Liver (tissue), 9 donors: ENCODE data around the gene MOV10. TPM values are rescaled to one million over a fixed set of nuclear protein-coding genes. Genes with fewer than 3 reads are reported as not detected.
"Not testable (repeated sequence)": the region's sequence is repeated elsewhere in the genome, so short reads cannot be mapped to it uniquely, and the experiment has no call there.

Source experiments
- DNase-seq: peaks from one replicate; pipeline ENCODE4 v3.0.0-alpha.2; 2017; ENCODE audit warnings: low spot score
- H3K27ac ChIP-seq, 2 donors: one replicate each; pipeline ENCODE4 v1.7.0; 2013; ENCODE audit warnings: inconsistent platforms in 2 of 2, low read length in 2 of 2, control low read depth in 1 of 2, low read depth in 1 of 2, mild to moderate bottlenecking in 1 of 2
- H3K27me3 ChIP-seq, 4 donors: one replicate each; pipeline versions ENCODE4 v1.6.1 to v1.7.0; 2013; ENCODE audit warnings: low read length in 3 of 4, inconsistent platforms in 1 of 4, mild to moderate bottlenecking in 1 of 4, moderate library complexity in 1 of 4; ENCODE audit not compliant: control insufficient read depth in 4 of 4, insufficient read depth in 4 of 4
- H3K36me3 ChIP-seq, 4 donors: one replicate each; pipeline versions ENCODE4 v1.6.1 to v1.7.0; 2013; ENCODE audit warnings: low read length in 3 of 4, mild to moderate bottlenecking in 3 of 4, low read depth in 1 of 4, moderate library complexity in 1 of 4; ENCODE audit not compliant: control insufficient read depth in 4 of 4, insufficient read depth in 3 of 4
- H3K4me1 ChIP-seq, 4 donors: one replicate each; pipeline versions ENCODE4 v1.6.1 to v1.7.0; 2013; ENCODE audit warnings: low read length in 3 of 4, mild to moderate bottlenecking in 3 of 4, moderate library complexity in 1 of 4; ENCODE audit not compliant: control insufficient read depth in 4 of 4, insufficient read depth in 4 of 4
- H3K4me3 ChIP-seq, 3 donors: one replicate each; pipeline versions ENCODE4 v1.6.1 to v1.7.0; 2013; ENCODE audit warnings: low read length in 3 of 3, control low read depth in 1 of 3, low read depth in 1 of 3, mild to moderate bottlenecking in 1 of 3
- H3K9ac ChIP-seq, 2 donors: one replicate each; pipeline ENCODE4 v1.7.0; 2013; ENCODE audit warnings: low read length in 2 of 2, mild to moderate bottlenecking in 2 of 2, moderate library complexity in 2 of 2, control low read depth in 1 of 2, low read depth in 1 of 2
- H3K9me3 ChIP-seq, 4 donors: one replicate each; pipeline versions ENCODE4 v1.6.1 to v1.7.0; 2013; ENCODE audit warnings: low read length in 3 of 4; ENCODE audit not compliant: control insufficient read depth in 4 of 4
- EGR1 ChIP-seq, 2 donors: IDR thresholded peaks; 2 replicates each; pipeline ENCODE4 v1.6.1; 2016 to 2018; ENCODE audit warnings: antibody characterized with exemption in 2 of 2, low read depth in 2 of 2
- FOXA1 ChIP-seq: IDR thresholded peaks from 2 replicates; pipeline ENCODE4 v1.6.1; 2016; ENCODE audit warnings: antibody characterized with exemption
- FOXA2 ChIP-seq: IDR thresholded peaks from 2 replicates; pipeline ENCODE4 v1.6.1; 2016; ENCODE audit warnings: antibody characterized with exemption
- GABPA ChIP-seq, 2 donors: IDR thresholded peaks in 1 of 2; conservative IDR thresholded peaks in 1 of 2; 2 replicates each; pipeline ENCODE4 v1.6.1; 2016; ENCODE audit warnings: antibody characterized with exemption in 2 of 2, mild to moderate bottlenecking in 1 of 2, moderate library complexity in 1 of 2
- HNF4A ChIP-seq, 2 donors: conservative IDR thresholded peaks; 2 replicates each; pipeline ENCODE4 v1.6.1; 2016; ENCODE audit warnings: antibody characterized with exemption in 2 of 2, mild to moderate bottlenecking in 2 of 2
- HNF4G ChIP-seq: IDR thresholded peaks from 2 replicates; pipeline ENCODE4 v1.6.1; 2016; ENCODE audit warnings: antibody characterized with exemption
- JUND ChIP-seq, 2 donors: IDR thresholded peaks; 2 replicates each; pipeline ENCODE4 v1.6.1; 2016; ENCODE audit warnings: antibody characterized with exemption in 2 of 2
- NR2F2 ChIP-seq: IDR thresholded peaks from 2 replicates; pipeline ENCODE4 v1.6.1; 2016; ENCODE audit warnings: antibody characterized with exemption
- RAD21 ChIP-seq, 2 donors: IDR thresholded peaks; 2 replicates each; pipeline ENCODE4 v1.6.1; 2016; ENCODE audit warnings: antibody characterized with exemption in 2 of 2, mild to moderate bottlenecking in 2 of 2
- RXRA ChIP-seq, 2 donors: IDR thresholded peaks; 2 replicates each; pipeline ENCODE4 v1.6.1; 2017 to 2018; ENCODE audit warnings: antibody characterized with exemption in 2 of 2, mild to moderate bottlenecking in 1 of 2
- SP1 ChIP-seq: IDR thresholded peaks from 2 replicates; pipeline ENCODE4 v1.6.1; 2018; ENCODE audit warnings: antibody characterized with exemption, mild to moderate bottlenecking
- TAF1 ChIP-seq: conservative IDR thresholded peaks from 2 replicates; pipeline ENCODE4 v1.6.1; 2016; ENCODE audit warnings: antibody characterized with exemption, mild to moderate bottlenecking
- YY1 ChIP-seq: IDR thresholded peaks from 2 replicates; pipeline ENCODE4 v1.6.1; 2016; ENCODE audit warnings: antibody characterized with exemption, mild to moderate bottlenecking
- WGBS: extraction: QIAGEN DNeasy Blood & Tissue Kit; methylation state at CpG from one replicate; pipeline ENCODE4 v1.1.7; 2013; 5-methylcytosine and 5-hydroxymethylcytosine counted together
- polyA plus RNA-seq, 2 donors: library from polyadenylated mRNA; stranded (reverse) in 1 of 2; unstranded in 1 of 2; fragments of 200-250 nt in 1 of 2; fragments of >200 nt in 1 of 2; fragmentation: Nextera tagmentation in 1 of 2; extraction: Ambion mirVana in 1 of 2; gene quantifications; one replicate each; pipeline versions ENCODE4 v1.2.1 to v1.2.3, GENCODE V29; 2013 to 2015
- total RNA-seq, 2 donors: library from RNA; depleted of rRNA; stranded (reverse); fragments of >200 nt; gene quantifications; one replicate each; pipeline ENCODE4 v1.2.3, GENCODE V29; 2014
- TF ChIP-seq, protein P1 (sequence below): IDR thresholded peaks from 2 replicates; pipeline ENCODE4 v1.6.1; 2016; ENCODE audit warnings: antibody characterized with exemption, mild to moderate bottlenecking
- TF ChIP-seq, protein P2 (sequence below): IDR thresholded peaks from 2 replicates; pipeline ENCODE4 v1.6.1; 2016; ENCODE audit warnings: antibody characterized with exemption
- TF ChIP-seq, protein P3 (sequence below): IDR thresholded peaks from 2 replicates; pipeline ENCODE4 v1.6.1; 2016; ENCODE audit warnings: antibody characterized with exemption
- TF ChIP-seq, protein P4 (sequence below): fragments of 150-350 bp; IDR thresholded peaks from 2 replicates; pipeline ENCODE4 v1.5.1; 2017; ENCODE audit warnings: improper control_type of control experiment, low read depth, low read length; ENCODE audit not compliant: missing input control
- donor health status: healthy.
- donor health status: healthy.
- donor health status: healthy.
- donor health status: healthy.
- donor health status: healthy.

Gene MOV10
- total and polyA plus RNA-seq, 4 donors = 32.0 to 36.8 (median 33.7) TPM

DNA sequence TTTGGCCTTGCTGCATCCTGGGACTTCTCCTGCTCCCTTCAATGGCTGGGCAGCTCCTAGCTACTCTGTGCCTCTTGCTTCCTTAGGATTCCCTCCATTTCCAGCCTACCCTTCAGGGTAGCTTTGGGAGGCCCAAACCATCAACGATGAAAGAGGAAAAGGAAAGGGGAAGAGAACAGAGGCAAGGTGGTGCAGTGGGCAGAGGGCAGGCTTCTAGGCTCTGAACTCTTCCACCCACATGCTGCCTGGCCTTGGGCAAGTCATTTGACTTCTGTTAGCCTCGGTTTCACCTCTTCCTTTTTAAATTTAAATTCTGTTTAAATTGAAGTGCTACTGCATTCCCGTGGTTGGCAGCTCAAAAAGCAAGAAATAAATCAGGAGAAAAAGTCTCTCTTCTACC lies 46.3 kb downstream of the MOV10 start:
- Histone ChIP-seq H3K9me3 (no peaks in the 10 kb centered on the region), H3K27me3 (peaks cover 0 to 3% (median 0%) of the 10 kb centered on the region in 4 donors), H3K27ac (no peak overlapping the region), H3K36me3 (no peaks in the 10 kb centered on the region), H3K4me1 (peaks cover 4 to 13% (median 5%) of the 10 kb centered on the region in 4 donors), H3K9ac (no peak overlapping the region), H3K4me3 (no peak overlapping the region)
- WGBS = 64% methylated on average over 3 of the region's 3 CpGs
- no peak for DNase-seq
- TF ChIP-seq FOXA2 (no peak), NR2F2 (no peak), SP1 (no peak)
- TF ChIP-seq, protein P1, sequence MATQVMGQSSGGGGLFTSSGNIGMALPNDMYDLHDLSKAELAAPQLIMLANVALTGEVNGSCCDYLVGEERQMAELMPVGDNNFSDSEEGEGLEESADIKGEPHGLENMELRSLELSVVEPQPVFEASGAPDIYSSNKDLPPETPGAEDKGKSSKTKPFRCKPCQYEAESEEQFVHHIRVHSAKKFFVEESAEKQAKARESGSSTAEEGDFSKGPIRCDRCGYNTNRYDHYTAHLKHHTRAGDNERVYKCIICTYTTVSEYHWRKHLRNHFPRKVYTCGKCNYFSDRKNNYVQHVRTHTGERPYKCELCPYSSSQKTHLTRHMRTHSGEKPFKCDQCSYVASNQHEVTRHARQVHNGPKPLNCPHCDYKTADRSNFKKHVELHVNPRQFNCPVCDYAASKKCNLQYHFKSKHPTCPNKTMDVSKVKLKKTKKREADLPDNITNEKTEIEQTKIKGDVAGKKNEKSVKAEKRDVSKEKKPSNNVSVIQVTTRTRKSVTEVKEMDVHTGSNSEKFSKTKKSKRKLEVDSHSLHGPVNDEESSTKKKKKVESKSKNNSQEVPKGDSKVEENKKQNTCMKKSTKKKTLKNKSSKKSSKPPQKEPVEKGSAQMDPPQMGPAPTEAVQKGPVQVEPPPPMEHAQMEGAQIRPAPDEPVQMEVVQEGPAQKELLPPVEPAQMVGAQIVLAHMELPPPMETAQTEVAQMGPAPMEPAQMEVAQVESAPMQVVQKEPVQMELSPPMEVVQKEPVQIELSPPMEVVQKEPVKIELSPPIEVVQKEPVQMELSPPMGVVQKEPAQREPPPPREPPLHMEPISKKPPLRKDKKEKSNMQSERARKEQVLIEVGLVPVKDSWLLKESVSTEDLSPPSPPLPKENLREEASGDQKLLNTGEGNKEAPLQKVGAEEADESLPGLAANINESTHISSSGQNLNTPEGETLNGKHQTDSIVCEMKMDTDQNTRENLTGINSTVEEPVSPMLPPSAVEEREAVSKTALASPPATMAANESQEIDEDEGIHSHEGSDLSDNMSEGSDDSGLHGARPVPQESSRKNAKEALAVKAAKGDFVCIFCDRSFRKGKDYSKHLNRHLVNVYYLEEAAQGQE = no peak

DNA sequence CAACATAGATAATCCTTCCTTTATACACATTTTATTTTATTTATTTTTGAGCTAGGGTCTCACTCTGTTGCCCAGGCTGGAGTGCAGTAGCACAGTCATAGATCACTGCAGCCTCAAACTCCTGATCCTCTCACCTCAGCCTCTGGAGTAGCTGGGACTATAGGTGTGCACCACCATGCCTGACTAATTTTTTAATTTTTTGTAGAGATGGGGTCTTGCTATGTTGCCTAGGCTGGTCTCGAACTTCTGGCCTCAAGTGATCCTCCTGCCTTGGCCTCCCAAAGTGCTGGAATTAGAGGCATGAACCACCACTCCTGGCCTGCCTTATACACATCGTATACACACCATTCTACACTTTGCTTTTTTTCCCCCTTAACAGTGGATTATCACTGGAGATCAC lies 46.8 kb downstream of the MOV10 start:
- H3K4me3 ChIP-seq, H3K9ac ChIP-seq, H3K27ac ChIP-seq, H3K4me1 ChIP-seq, H3K27me3 ChIP-seq, DNase-seq, H3K36me3 ChIP-seq, H3K9me3 ChIP-seq: not testable (repeated sequence)
- 91% methylated on average over 2 of the region's 2 CpGs for WGBS

DNA sequence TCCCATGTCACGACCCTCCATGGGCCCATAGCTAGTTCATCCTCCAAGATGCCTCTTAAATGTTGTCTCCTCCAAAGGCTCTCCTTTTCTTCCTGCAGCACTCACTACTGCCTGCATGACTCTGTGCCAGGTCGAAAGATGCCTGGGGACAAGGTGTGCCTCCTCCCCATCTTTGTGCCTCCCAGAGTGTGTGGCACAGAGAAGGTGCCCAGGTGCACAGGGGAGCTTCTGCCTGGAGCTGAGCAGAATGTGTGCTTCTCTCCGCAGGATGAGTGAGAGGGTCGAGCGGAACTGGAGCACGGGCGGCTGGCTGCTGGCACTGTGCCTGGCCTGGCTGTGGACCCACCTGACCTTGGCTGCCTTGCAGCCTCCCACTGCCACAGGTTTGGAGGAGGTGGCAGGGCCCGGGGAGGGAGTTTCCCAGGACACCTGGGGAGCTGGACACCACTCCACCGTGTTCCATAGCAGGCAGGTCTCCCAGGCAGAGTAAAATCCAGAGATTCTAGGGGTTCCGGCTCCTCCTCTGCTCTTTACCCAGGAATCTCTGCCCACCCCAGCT lies 47.6 kb downstream of the MOV10 start:
- no peak for DNase-seq
- Histone ChIP-seq H3K27ac (no peak overlapping the region), H3K9ac (no peak overlapping the region), H3K27me3 (peaks cover 0 to 3% (median 0%) of the 10 kb centered on the region in 4 donors), H3K36me3 (no peaks in the 10 kb centered on the region), H3K4me1 (peaks cover 0 to 8% (median 2%) of the 10 kb centered on the region in 4 donors), H3K4me3 (no peak overlapping the region), H3K9me3 (no peaks in the 10 kb centered on the region)
- WGBS = 65% methylated on average over 10 of the region's 10 CpGs
- TF ChIP-seq HNF4G = no peak
- TF ChIP-seq, protein P2, sequence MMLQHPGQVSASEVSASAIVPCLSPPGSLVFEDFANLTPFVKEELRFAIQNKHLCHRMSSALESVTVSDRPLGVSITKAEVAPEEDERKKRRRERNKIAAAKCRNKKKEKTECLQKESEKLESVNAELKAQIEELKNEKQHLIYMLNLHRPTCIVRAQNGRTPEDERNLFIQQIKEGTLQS = no peak
- no peak for TF ChIP-seq NR2F2
- TF ChIP-seq JUND (IDR thresholded peaks at IDR 0.05) = no peak
- TF ChIP-seq, protein P3, sequence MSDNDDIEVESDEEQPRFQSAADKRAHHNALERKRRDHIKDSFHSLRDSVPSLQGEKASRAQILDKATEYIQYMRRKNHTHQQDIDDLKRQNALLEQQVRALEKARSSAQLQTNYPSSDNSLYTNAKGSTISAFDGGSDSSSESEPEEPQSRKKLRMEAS = no peak
- TF ChIP-seq, protein P4, sequence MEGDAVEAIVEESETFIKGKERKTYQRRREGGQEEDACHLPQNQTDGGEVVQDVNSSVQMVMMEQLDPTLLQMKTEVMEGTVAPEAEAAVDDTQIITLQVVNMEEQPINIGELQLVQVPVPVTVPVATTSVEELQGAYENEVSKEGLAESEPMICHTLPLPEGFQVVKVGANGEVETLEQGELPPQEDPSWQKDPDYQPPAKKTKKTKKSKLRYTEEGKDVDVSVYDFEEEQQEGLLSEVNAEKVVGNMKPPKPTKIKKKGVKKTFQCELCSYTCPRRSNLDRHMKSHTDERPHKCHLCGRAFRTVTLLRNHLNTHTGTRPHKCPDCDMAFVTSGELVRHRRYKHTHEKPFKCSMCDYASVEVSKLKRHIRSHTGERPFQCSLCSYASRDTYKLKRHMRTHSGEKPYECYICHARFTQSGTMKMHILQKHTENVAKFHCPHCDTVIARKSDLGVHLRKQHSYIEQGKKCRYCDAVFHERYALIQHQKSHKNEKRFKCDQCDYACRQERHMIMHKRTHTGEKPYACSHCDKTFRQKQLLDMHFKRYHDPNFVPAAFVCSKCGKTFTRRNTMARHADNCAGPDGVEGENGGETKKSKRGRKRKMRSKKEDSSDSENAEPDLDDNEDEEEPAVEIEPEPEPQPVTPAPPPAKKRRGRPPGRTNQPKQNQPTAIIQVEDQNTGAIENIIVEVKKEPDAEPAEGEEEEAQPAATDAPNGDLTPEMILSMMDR = no peak
- no peak for TF ChIP-seq FOXA2
- no peak for TF ChIP-seq YY1
- no peak for TF ChIP-seq HNF4A (conservative IDR thresholded peaks at IDR 0.05)
- no peak for TF ChIP-seq TAF1
- no peak for TF ChIP-seq RXRA (IDR thresholded peaks at IDR 0.05)
- TF ChIP-seq SP1 = no peak
- TF ChIP-seq, protein P1 = no peak
- TF ChIP-seq FOXA1 = no peak
- TF ChIP-seq EGR1 (IDR thresholded peaks at IDR 0.05; ENCODE audit: low read depth in 2 of 2) = no peak
- no peak for TF ChIP-seq RAD21 (IDR thresholded peaks at IDR 0.05)
- TF ChIP-seq GABPA (IDR thresholded peaks at IDR 0.05 in 1 of 2, conservative IDR thresholded peaks at IDR 0.05 in 1 of 2) = no peak
